Activated CD4-positive, alpha-beta memory T cell treated with anti-CD3 and anti-CD28 coated beads, Interleukin-2, amount 10 ng/mL, durations not matched to agents 7 days and 5 days (primary cell): ENCODE data around the gene SCAMP1. TPM values are rescaled to one million over a fixed set of nuclear protein-coding genes. Genes with fewer than 3 reads are reported as not detected.
"Not testable (repeated sequence)": the region's sequence is repeated elsewhere in the genome, so short reads cannot be mapped to it uniquely, and the experiment has no call there.

Source experiments
- CTCF ChIA-PET: fragments of 350-600 bp; sonication (Branson Sonifier 250); formaldehyde crosslinking; loops from one replicate; lab custom pipeline; 2021; ENCODE audit warnings: antibody characterized with exemption, inconsistent platforms; lab: Charles Lee
- POLR2A ChIA-PET: fragments of 350-600 bp; sonication (Branson Sonifier 250); formaldehyde crosslinking; loops from one replicate; lab custom pipeline; 2021; ENCODE audit warnings: antibody characterized with exemption; lab: Charles Lee
- DNase-seq: peaks from one replicate; pipeline ENCODE4 v3.0.0-alpha.2; 2020
- H3K27ac Mint-ChIP-seq: one replicate; pipeline ENCODE4 v1.8.0; 2021; ENCODE audit warnings: mild to moderate bottlenecking, mixed read lengths
- H3K27me3 Mint-ChIP-seq: one replicate; pipeline ENCODE4 v1.8.0; 2021; ENCODE audit warnings: mixed read lengths
- H3K36me3 Mint-ChIP-seq: one replicate; pipeline ENCODE4 v1.8.0; 2021; ENCODE audit warnings: low read depth, mixed read lengths
- H3K4me1 Mint-ChIP-seq: one replicate; pipeline ENCODE4 v1.8.0; 2021; ENCODE audit warnings: mixed read lengths
- H3K4me3 Mint-ChIP-seq: one replicate; pipeline ENCODE4 v1.8.0; 2021; ENCODE audit warnings: mild to moderate bottlenecking, mixed read lengths
- H3K9me3 Mint-ChIP-seq: one replicate; pipeline ENCODE4 v1.8.0; 2021; ENCODE audit warnings: mixed read lengths
- total RNA-seq, 2 experiments: library from RNA; stranded (reverse); gene quantifications; one replicate each; pipeline ENCODE4 v1.2.3, GENCODE V29; 2021

The SCAMP1 gene
- total RNA-seq, 2 experiments from 2014 or later, result 22.0 to 22.3 TPM

GRCh38 chr5:78339617-78340436 is 20.6 kb upstream of the SCAMP1 start:
- Mint-ChIP-seq H3K27ac (no peak overlapping the region), H3K4me3 (no peak overlapping the region), H3K4me1 (no peaks in the 10 kb centered on the region), H3K9me3 (peaks cover 8% of the 10 kb centered on the region), H3K27me3 (peaks cover 8% of the 10 kb centered on the region), H3K36me3 (peaks cover 4% of the 10 kb centered on the region)
- ChIA-PET POLR2A (no interaction called here), CTCF (no interaction called here)
- DNase-seq, result no peak

GRCh38 chr5:78341440-78341839 is 19.0 kb upstream of the SCAMP1 start:
- Mint-ChIP-seq H3K27ac (no peak overlapping the region), H3K27me3 (peaks cover 8% of the 10 kb centered on the region), H3K9me3 (peaks cover 8% of the 10 kb centered on the region), H3K4me3 (no peak overlapping the region), H3K4me1 (no peaks in the 10 kb centered on the region), H3K36me3 (peaks cover 4% of the 10 kb centered on the region)
- ChIA-PET POLR2A (no interaction called here), CTCF (no interaction called here)
- DNase-seq, result no peak

- ChIA-PET POLR2A (no interaction called here), CTCF (no interaction called here)
- no peaks in the 10 kb centered on the region for H3K36me3 Mint-ChIP-seq
- H3K4me1 Mint-ChIP-seq, result no peaks in the 10 kb centered on the region
- no peak overlapping the region for H3K27ac Mint-ChIP-seq
- DNase-seq, result no peak
- no peak overlapping the region for H3K4me3 Mint-ChIP-seq
- H3K27me3 Mint-ChIP-seq, result peaks cover 3% of the 10 kb centered on the region
- H3K9me3 Mint-ChIP-seq, result no peaks in the 10 kb centered on the region
Measured at GRCh38 chr5:78345485-78345884, 14.9 kb upstream of the SCAMP1 start.

GRCh38 chr5:78353520-78353919 is 6.9 kb upstream of the SCAMP1 start:
- H3K36me3 Mint-ChIP-seq, result peaks cover 10% of the 10 kb centered on the region
- no peak for DNase-seq
- POLR2A ChIA-PET, result no interaction called here
- H3K4me1 Mint-ChIP-seq, result peaks cover 5% of the 10 kb centered on the region
- no peak overlapping the region for H3K4me3 Mint-ChIP-seq
- no peaks in the 10 kb centered on the region for H3K9me3 Mint-ChIP-seq
- CTCF ChIA-PET, result interaction anchor here (1.0 kb wide), 1 partner anchor 24 kb away, joined by 3 read pairs; no protein-coding TSS in a partner anchor
- peaks cover under 1% of the 10 kb centered on the region for H3K27me3 Mint-ChIP-seq
- H3K27ac Mint-ChIP-seq, result no peak overlapping the region

GRCh38 chr5:78354066-78354670 is 6.2 kb upstream of the SCAMP1 start:
- no peak for DNase-seq
- peaks cover 16% of the 10 kb centered on the region for H3K36me3 Mint-ChIP-seq
- CTCF ChIA-PET, result no interaction called here
- H3K4me1 Mint-ChIP-seq, result peaks cover 11% of the 10 kb centered on the region
- no peaks in the 10 kb centered on the region for H3K9me3 Mint-ChIP-seq
- H3K27me3 Mint-ChIP-seq, result no peaks in the 10 kb centered on the region
- H3K27ac Mint-ChIP-seq, result no peak overlapping the region
- no peak overlapping the region for H3K4me3 Mint-ChIP-seq
- POLR2A ChIA-PET, result no interaction called here

GRCh38 chr5:78355561-78355960 is 4.9 kb upstream of the SCAMP1 start:
- ChIA-PET POLR2A (no interaction called here), CTCF (no interaction called here)
- no peak for DNase-seq
- Mint-ChIP-seq H3K4me3 (no peak overlapping the region), H3K27me3 (no peaks in the 10 kb centered on the region), H3K9me3 (no peaks in the 10 kb centered on the region), H3K4me1 (peaks cover 17% of the 10 kb centered on the region), H3K27ac (no peak overlapping the region), H3K36me3 (peaks cover 21% of the 10 kb centered on the region)

- POLR2A ChIA-PET, result interaction anchor here (0.6 to 5.2 kb wide), 5 partner anchors 9 to 73 kb away, joined by 3 to 170 read pairs (median 3); partner anchors contain the start of gene AP3B1
- Mint-ChIP-seq H3K27ac (peak overlapping the region; percentile 92), H3K4me3 (peak overlapping the region; percentile 96), H3K4me1 (peaks cover 31% of the 10 kb centered on the region), H3K36me3 (peaks cover 28% of the 10 kb centered on the region)
- not testable (repeated sequence) for H3K27me3 Mint-ChIP-seq, DNase-seq, H3K9me3 Mint-ChIP-seq
- CTCF ChIA-PET, result interaction anchor here (3.7 kb wide), 1 partner anchor 66 kb away, joined by 68 read pairs; the partner anchor contains the start of gene AP3B1
Measured at GRCh38 chr5:78359455-78359830, 974 bp upstream of the SCAMP1 start.

GRCh38 chr5:78360674-78360923 is 182 bp downstream of the SCAMP1 start:
- CTCF ChIA-PET, result interaction anchor here (0.8 to 3.7 kb wide), 5 partner anchors 60 to 868 kb away, joined by 3 to 68 read pairs (median 4); partner anchors contain the start of genes AP3B1, ARSB and WDR41
- Mint-ChIP-seq H3K27ac (peak overlapping the region; percentile 92), H3K9me3 (no peaks in the 10 kb centered on the region), H3K4me1 (peaks cover 31% of the 10 kb centered on the region), H3K27me3 (no peaks in the 10 kb centered on the region), H3K4me3 (peak overlapping the region; percentile 96), H3K36me3 (peaks cover 28% of the 10 kb centered on the region)
- no peak for DNase-seq
- POLR2A ChIA-PET, result interaction anchor here (0.6 to 5.2 kb wide), 14 partner anchors 8 to 1630 kb away, joined by 3 to 170 read pairs (median 3); partner anchors contain the start of genes AGGF1, AP3B1, ARSB and MTX3

GRCh38 chr5:78360924-78361630 is 660 bp downstream of the SCAMP1 start:
- no peaks in the 10 kb centered on the region for H3K27me3 Mint-ChIP-seq
- ChIA-PET CTCF (interaction anchor here (0.7 to 3.7 kb wide), 6 partner anchors 60 to 869 kb away, joined by 3 to 68 read pairs (median 4); partner anchors contain the start of genes AP3B1, ARSB and WDR41), POLR2A (interaction anchor here (0.7 to 5.2 kb wide), 12 partner anchors 7 to 1630 kb away, joined by 3 to 170 read pairs (median 3); partner anchors contain the start of genes AP3B1, ARSB and MTX3)
- peak overlapping the region; percentile 96 for H3K4me3 Mint-ChIP-seq
- no peaks in the 10 kb centered on the region for H3K9me3 Mint-ChIP-seq
- peak; percentile 70 for DNase-seq
- peaks cover 28% of the 10 kb centered on the region for H3K36me3 Mint-ChIP-seq
- H3K27ac Mint-ChIP-seq, result peak overlapping the region; percentile 71
- H3K4me1 Mint-ChIP-seq, result peaks cover 31% of the 10 kb centered on the region

- ChIA-PET POLR2A (interaction anchor here (1.0 to 5.2 kb wide), 5 partner anchors 11 to 876 kb away, joined by 3 to 170 read pairs (median 6); partner anchors contain the start of genes AP3B1 and ARSB), CTCF (interaction anchor here (0.7 to 3.7 kb wide), 2 partner anchors 68 to 108 kb away, joined by 3 to 68 read pairs; partner anchors contain the start of gene AP3B1)
- Mint-ChIP-seq H3K4me3 (peak overlapping the region; percentile 96), H3K27me3 (no peaks in the 10 kb centered on the region), H3K4me1 (peaks cover 31% of the 10 kb centered on the region), H3K36me3 (peaks cover 28% of the 10 kb centered on the region), H3K9me3 (no peaks in the 10 kb centered on the region), H3K27ac (peak overlapping the region; percentile 71)
- no peak for DNase-seq
Measured at GRCh38 chr5:78361631-78361993, 1.2 kb downstream of the SCAMP1 start.

- H3K4me1 Mint-ChIP-seq, result peaks cover 34% of the 10 kb centered on the region
- peak overlapping the region; percentile 22 for H3K4me3 Mint-ChIP-seq
- H3K36me3 Mint-ChIP-seq, result peaks cover 23% of the 10 kb centered on the region
- no peak overlapping the region for H3K27ac Mint-ChIP-seq
- H3K9me3 Mint-ChIP-seq, result no peaks in the 10 kb centered on the region
- POLR2A ChIA-PET, result no interaction called here
- H3K27me3 Mint-ChIP-seq, result no peaks in the 10 kb centered on the region
- CTCF ChIA-PET, result no interaction called here
- no peak for DNase-seq
Measured at GRCh38 chr5:78362220-78362619, 1.8 kb downstream of the SCAMP1 start.

GRCh38 chr5:78364005-78364404 is 3.6 kb downstream of the SCAMP1 start:
- CTCF ChIA-PET, result interaction anchor here (0.6 kb wide), 1 partner anchor 11 kb away, joined by 3 read pairs; no protein-coding TSS in a partner anchor
- no peaks in the 10 kb centered on the region for H3K27me3 Mint-ChIP-seq

More at GRCh38 chr5:78364005-78364404, 3.6 kb downstream of the SCAMP1 start:
- Mint-ChIP-seq H3K27ac (no peak overlapping the region), H3K9me3 (no peaks in the 10 kb centered on the region), H3K4me3 (no peak overlapping the region), H3K36me3 (peaks cover 14% of the 10 kb centered on the region), H3K4me1 (peaks cover 25% of the 10 kb centered on the region)
- no peak for DNase-seq
- POLR2A ChIA-PET, result no interaction called here
